ENCODE data around the gene MIOX. TPM values are rescaled to one million over a fixed set of nuclear protein-coding genes. Genes with fewer than 3 reads are reported as not detected.
"Not testable (repeated sequence)": the region's sequence is repeated elsewhere in the genome, so short reads cannot be mapped to it uniquely, and the experiment has no call there.

The MIOX gene
- polyA plus RNA-seq, 4 donors, result 0.28 to 0.44 TPM; not detected in 2

DNA sequence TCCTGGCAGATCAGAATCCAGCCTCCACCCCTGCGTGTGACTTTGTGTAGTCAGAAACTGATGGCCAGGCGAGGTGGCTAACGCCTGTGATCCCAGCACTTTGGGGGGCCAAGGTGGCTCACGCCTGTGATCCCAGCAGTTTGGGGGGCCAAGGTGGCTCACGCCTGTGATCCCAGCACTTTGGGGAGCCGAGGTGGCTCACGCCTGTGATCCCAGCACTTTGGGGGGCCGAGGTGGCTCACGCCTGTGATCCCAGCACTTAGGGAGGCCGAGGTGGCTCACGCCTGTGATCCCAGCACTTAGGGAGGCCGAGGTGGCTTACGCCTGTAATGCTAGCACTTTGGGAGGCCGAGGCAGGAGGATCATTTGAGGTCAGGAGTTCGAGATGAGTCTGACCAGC lies 26.5 kb downstream of the MIOX start:
- DNase-seq (no peak), FAIRE-seq (no peak)
- no peaks in the 10 kb centered on the region for H3K27me3 ChIP-seq (ENCODE audit: control insufficient read depth in 3 of 3, insufficient read depth in 3 of 3, low read length in 3 of 3)
- peaks cover 3 to 49% (median 5%) of the 10 kb centered on the region in 3 donors for H3K36me3 ChIP-seq (ENCODE audit: control insufficient read depth in 3 of 3, insufficient read depth in 2 of 3, low read depth in 1 of 3, low read length in 3 of 3)
- H3K4me3 ChIP-seq (ENCODE audit: low read depth in 1 of 3, low read length in 3 of 3), result no peak overlapping the region
- WGBS, 3 donors, result 96 to 98% (median 96%) methylated on average over 15 of the region's 15 CpGs
- peaks cover 0 to 10% (median 0%) of the 10 kb centered on the region in 3 donors for H3K4me1 ChIP-seq (ENCODE audit: control insufficient read depth in 3 of 3, insufficient read depth in 2 of 3, low read depth in 1 of 3, low read length in 2 of 3)
- H3K27ac ChIP-seq (ENCODE audit: low read depth in 1 of 3, low read length in 2 of 3), result no peak overlapping the region
- no peaks in the 10 kb centered on the region for H3K9me3 ChIP-seq (ENCODE audit: control insufficient read depth in 2 of 2, insufficient read depth in 1 of 2, low read depth in 1 of 2, low read length in 1 of 2)

DNA sequence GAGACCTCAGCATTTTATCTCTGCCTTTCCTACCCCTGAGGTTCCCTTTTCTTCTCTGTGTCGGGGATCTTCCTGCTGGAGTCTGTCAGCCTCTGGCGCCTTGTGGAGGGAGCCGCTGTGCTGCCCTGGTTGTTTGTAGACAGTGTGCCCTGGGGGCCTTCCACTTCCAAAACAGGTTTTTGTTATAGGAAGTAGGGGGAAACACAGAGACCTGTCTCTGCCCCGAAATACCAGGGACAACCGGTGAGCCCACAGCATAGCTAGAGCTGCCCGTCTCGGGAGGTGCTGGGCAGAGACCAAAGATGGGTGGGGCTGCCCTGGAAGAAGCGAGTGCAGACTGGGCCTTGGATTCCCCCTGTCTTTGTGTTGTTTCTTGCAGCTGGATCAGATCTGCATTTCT lies 29.4 kb downstream of the MIOX start:
- H3K27me3 ChIP-seq (ENCODE audit: control insufficient read depth in 3 of 3, insufficient read depth in 3 of 3, low read length in 3 of 3), result no peaks in the 10 kb centered on the region
- H3K27ac ChIP-seq (ENCODE audit: low read depth in 1 of 3, low read length in 2 of 3), result no peak overlapping the region
- FAIRE-seq (no peak), DNase-seq (no peak)
- no peaks in the 10 kb centered on the region for H3K9me3 ChIP-seq (ENCODE audit: control insufficient read depth in 2 of 2, insufficient read depth in 1 of 2, low read depth in 1 of 2, low read length in 1 of 2)
- H3K4me3 ChIP-seq (ENCODE audit: low read depth in 1 of 3, low read length in 3 of 3), result no peak overlapping the region
- H3K4me1 ChIP-seq (ENCODE audit: control insufficient read depth in 3 of 3, insufficient read depth in 2 of 3, low read depth in 1 of 3, low read length in 2 of 3), result no peaks in the 10 kb centered on the region
- 91 to 98% (median 93%) methylated on average over 8 of the region's 8 CpGs for WGBS, 3 donors
- H3K36me3 ChIP-seq (ENCODE audit: control insufficient read depth in 3 of 3, insufficient read depth in 2 of 3, low read depth in 1 of 3, low read length in 3 of 3), result peaks cover 3 to 67% (median 5%) of the 10 kb centered on the region in 3 donors

DNA sequence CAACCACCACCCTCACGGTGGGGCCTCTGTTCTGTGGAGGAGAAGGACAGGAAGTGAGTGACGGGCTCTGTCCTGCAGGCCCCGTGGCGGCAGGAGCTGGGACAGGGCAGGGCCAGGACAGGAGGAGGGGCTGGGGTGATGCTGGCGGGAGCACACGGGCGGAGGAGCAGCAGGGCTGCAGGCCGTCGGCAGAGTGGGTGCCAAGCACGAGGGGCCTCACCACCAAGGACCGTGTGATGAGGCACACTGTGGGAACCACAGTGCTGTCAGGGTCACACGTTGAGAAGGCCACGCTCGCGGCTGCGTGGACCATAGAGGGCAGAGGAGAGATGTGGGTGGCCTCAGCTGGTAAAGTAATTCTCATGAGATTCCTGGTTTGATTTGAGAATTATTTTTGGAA lies 30.2 kb downstream of the MIOX start:
- DNase-seq, result no peak
- FAIRE-seq, result no peak
- H3K4me1 ChIP-seq (ENCODE audit: control insufficient read depth in 3 of 3, insufficient read depth in 2 of 3, low read depth in 1 of 3, low read length in 2 of 3), result no peaks in the 10 kb centered on the region
- H3K27me3 ChIP-seq (ENCODE audit: control insufficient read depth in 3 of 3, insufficient read depth in 3 of 3, low read length in 3 of 3), result no peaks in the 10 kb centered on the region
- WGBS, 3 donors, result 83 to 85% (median 84%) methylated on average over 16 of the region's 16 CpGs
- H3K4me3 ChIP-seq (ENCODE audit: low read depth in 1 of 3, low read length in 3 of 3), result no peak overlapping the region
- no peaks in the 10 kb centered on the region for H3K9me3 ChIP-seq (ENCODE audit: control insufficient read depth in 2 of 2, insufficient read depth in 1 of 2, low read depth in 1 of 2, low read length in 1 of 2)
- H3K36me3 ChIP-seq (ENCODE audit: control insufficient read depth in 3 of 3, insufficient read depth in 2 of 3, low read depth in 1 of 3, low read length in 3 of 3), result peaks cover 5 to 75% (median 8%) of the 10 kb centered on the region in 3 donors
- H3K27ac ChIP-seq (ENCODE audit: low read depth in 1 of 3, low read length in 2 of 3), result no peak overlapping the region

GRCh38 chr22:50517495-50518260 lies 31.0 kb downstream of the MIOX start:
- Histone ChIP-seq H3K27me3 (ENCODE audit: control insufficient read depth in 3 of 3, insufficient read depth in 3 of 3, low read length in 3 of 3) (no peaks in the 10 kb centered on the region), H3K27ac (ENCODE audit: low read depth in 1 of 3, low read length in 2 of 3) (no peak overlapping the region), H3K4me3 (ENCODE audit: low read depth in 1 of 3, low read length in 3 of 3) (no peak overlapping the region), H3K36me3 (ENCODE audit: control insufficient read depth in 3 of 3, insufficient read depth in 2 of 3, low read depth in 1 of 3, low read length in 3 of 3) (peaks cover 5 to 81% (median 13%) of the 10 kb centered on the region in 3 donors), H3K9me3 (ENCODE audit: control insufficient read depth in 2 of 2, insufficient read depth in 1 of 2, low read depth in 1 of 2, low read length in 1 of 2) (no peaks in the 10 kb centered on the region), H3K4me1 (ENCODE audit: control insufficient read depth in 3 of 3, insufficient read depth in 2 of 3, low read depth in 1 of 3, low read length in 2 of 3) (peaks cover 0 to 5% (median 0%) of the 10 kb centered on the region in 3 donors)
- DNase-seq (no peak), FAIRE-seq (no peak)
- 86 to 90% (median 88%) methylated on average over 20 of the region's 20 CpGs for WGBS, 3 donors

DNA sequence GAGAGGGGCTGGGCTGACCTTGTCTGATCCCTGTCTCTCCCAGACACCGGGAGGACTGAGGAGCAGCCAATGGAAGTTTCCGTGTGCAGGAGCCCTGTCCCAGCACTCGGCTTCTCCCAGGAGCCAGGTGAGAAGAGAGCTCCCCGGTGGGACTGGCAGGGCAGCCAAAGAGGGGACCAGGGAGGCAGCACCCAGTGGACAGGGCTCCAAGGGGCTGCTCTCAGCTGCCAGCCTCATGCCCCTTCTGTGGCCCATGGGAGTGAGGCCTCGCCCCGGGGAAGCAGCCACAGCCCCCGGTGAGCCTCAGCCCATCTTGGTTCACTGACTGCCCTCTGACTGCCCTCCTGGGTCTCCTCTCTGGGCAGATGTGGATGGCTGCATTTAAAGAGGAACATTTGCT lies 31.9 kb downstream of the MIOX start:
- 94 to 95% (median 94%) methylated on average over 7 of the region's 7 CpGs for WGBS, 3 donors
- no peak for DNase-seq
- H3K27me3 ChIP-seq (ENCODE audit: control insufficient read depth in 3 of 3, insufficient read depth in 3 of 3, low read length in 3 of 3), result no peaks in the 10 kb centered on the region
- H3K27ac ChIP-seq (ENCODE audit: low read depth in 1 of 3, low read length in 2 of 3), result no peak overlapping the region
- H3K4me1 ChIP-seq (ENCODE audit: control insufficient read depth in 3 of 3, insufficient read depth in 2 of 3, low read depth in 1 of 3, low read length in 2 of 3), result peaks cover 0 to 13% (median 1%) of the 10 kb centered on the region in 3 donors
- no peaks in the 10 kb centered on the region for H3K9me3 ChIP-seq (ENCODE audit: control insufficient read depth in 2 of 2, insufficient read depth in 1 of 2, low read depth in 1 of 2, low read length in 1 of 2)
- H3K36me3 ChIP-seq (ENCODE audit: control insufficient read depth in 3 of 3, insufficient read depth in 2 of 3, low read depth in 1 of 3, low read length in 3 of 3), result peaks cover 8 to 84% (median 13%) of the 10 kb centered on the region in 3 donors
- H3K4me3 ChIP-seq (ENCODE audit: low read depth in 1 of 3, low read length in 3 of 3), result no peak overlapping the region
- no peak for FAIRE-seq

- Histone ChIP-seq H3K27ac (ENCODE audit: low read depth in 1 of 3, low read length in 2 of 3) (no peak overlapping the region), H3K4me1 (ENCODE audit: control insufficient read depth in 3 of 3, insufficient read depth in 2 of 3, low read depth in 1 of 3, low read length in 2 of 3) (peaks cover 0 to 18% (median 1%) of the 10 kb centered on the region in 3 donors), H3K4me3 (ENCODE audit: low read depth in 1 of 3, low read length in 3 of 3) (no peak overlapping the region), H3K9me3 (ENCODE audit: control insufficient read depth in 2 of 2, insufficient read depth in 1 of 2, low read depth in 1 of 2, low read length in 1 of 2) (no peaks in the 10 kb centered on the region), H3K27me3 (ENCODE audit: control insufficient read depth in 3 of 3, insufficient read depth in 3 of 3, low read length in 3 of 3) (no peaks in the 10 kb centered on the region), H3K36me3 (ENCODE audit: control insufficient read depth in 3 of 3, insufficient read depth in 2 of 3, low read depth in 1 of 3, low read length in 3 of 3) (peaks cover 8 to 88% (median 13%) of the 10 kb centered on the region in 3 donors)
- no peak for FAIRE-seq
- 95 to 97% (median 97%) methylated on average over 7 to 8 of the region's 8 CpGs for WGBS, 3 donors
- DNase-seq, result no peak
Measured at GRCh38 chr22:50519151-50519550, 32.5 kb downstream of the MIOX start.

- H3K4me3 ChIP-seq (ENCODE audit: low read depth in 1 of 3, low read length in 3 of 3); H3K9me3 ChIP-seq (ENCODE audit: control insufficient read depth in 2 of 2, insufficient read depth in 1 of 2, low read depth in 1 of 2, low read length in 1 of 2); H3K27me3 ChIP-seq (ENCODE audit: control insufficient read depth in 3 of 3, insufficient read depth in 3 of 3, low read length in 3 of 3); FAIRE-seq; DNase-seq; H3K27ac ChIP-seq (ENCODE audit: low read depth in 1 of 3, low read length in 2 of 3): not testable (repeated sequence)
- WGBS, 3 donors, result 95 to 97% (median 97%) methylated on average over 8 of the region's 8 CpGs
- Histone ChIP-seq H3K36me3 (ENCODE audit: control insufficient read depth in 3 of 3, insufficient read depth in 2 of 3, low read depth in 1 of 3, low read length in 3 of 3) (peaks cover 8 to 80% (median 13%) of the 10 kb centered on the region in 3 donors), H3K4me1 (ENCODE audit: control insufficient read depth in 3 of 3, insufficient read depth in 2 of 3, low read depth in 1 of 3, low read length in 2 of 3) (peaks cover 0 to 25% (median 1%) of the 10 kb centered on the region in 3 donors)
Measured at GRCh38 chr22:50520184-50520583, 33.5 kb downstream of the MIOX start.

DNA sequence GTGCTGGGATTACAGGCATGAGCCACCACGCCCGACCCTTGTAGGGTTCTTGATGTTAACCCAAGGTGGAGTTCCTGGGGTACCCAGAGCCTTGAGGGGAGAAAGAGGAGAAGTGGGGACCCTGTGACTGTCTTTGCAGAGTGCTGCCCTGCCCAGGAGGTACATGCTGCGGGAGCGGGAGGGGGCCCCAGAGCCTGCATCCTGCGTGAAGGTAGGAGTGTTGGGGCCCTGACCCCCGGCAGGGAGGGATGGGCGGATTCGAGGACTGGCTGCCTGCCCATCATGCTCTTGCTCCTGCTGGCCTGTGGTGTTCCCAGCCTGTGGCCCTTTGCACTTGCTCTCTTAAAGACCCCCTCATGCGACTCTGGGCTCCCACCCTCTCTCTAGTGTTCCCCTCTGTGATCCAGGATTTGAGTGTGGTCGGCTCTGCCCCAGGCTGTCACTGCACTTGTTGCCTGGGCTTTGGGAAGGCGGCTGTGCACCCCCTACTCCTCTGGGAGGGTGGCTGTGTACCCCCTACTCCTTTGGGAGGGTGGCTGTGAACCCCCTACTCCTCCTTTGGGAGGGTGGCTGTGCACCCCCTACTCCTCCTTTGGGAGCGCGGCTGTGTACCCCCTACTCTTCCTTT lies 34.3 kb downstream of the MIOX start:
- Histone ChIP-seq H3K36me3 (ENCODE audit: control insufficient read depth in 3 of 3, insufficient read depth in 2 of 3, low read depth in 1 of 3, low read length in 3 of 3) (peaks cover 8 to 77% (median 13%) of the 10 kb centered on the region in 3 donors), H3K27me3 (ENCODE audit: control insufficient read depth in 3 of 3, insufficient read depth in 3 of 3, low read length in 3 of 3) (no peaks in the 10 kb centered on the region), H3K27ac (ENCODE audit: low read depth in 1 of 3, low read length in 2 of 3) (no peak overlapping the region), H3K9me3 (ENCODE audit: control insufficient read depth in 2 of 2, insufficient read depth in 1 of 2, low read depth in 1 of 2, low read length in 1 of 2) (no peaks in the 10 kb centered on the region), H3K4me1 (ENCODE audit: control insufficient read depth in 3 of 3, insufficient read depth in 2 of 3, low read depth in 1 of 3, low read length in 2 of 3) (peaks cover 0 to 25% (median 1%) of the 10 kb centered on the region in 3 donors), H3K4me3 (ENCODE audit: low read depth in 1 of 3, low read length in 3 of 3) (no peak overlapping the region)
- FAIRE-seq (no peak), DNase-seq (no peak)
- WGBS, 3 donors, result 94 to 96% (median 94%) methylated on average over 11 to 13 of the region's 13 CpGs

All from small intestine (tissue), 7 donors.